Keratinocyte (primary cell): ENCODE data around the gene SMCO4. TPM values are rescaled to one million over a fixed set of nuclear protein-coding genes. Genes with fewer than 3 reads are reported as not detected.

Experiments used
- DNase-seq: peaks from one replicate; pipeline ENCODE4 v3.0.0-alpha.2; 2011; ENCODE audit warnings: low read depth, missing footprints, low spot score
- FAIRE-seq: peaks from 2 replicates; lab custom pipeline; 2011; peaks lifted over from hg19 to GRCh38; lab: Jason Lieb, UNC
- H2AFZ ChIP-seq: 2 replicates; pipeline ENCODE4 v1.6.0; 2012; ENCODE audit warnings: low read length, control low read depth, inconsistent platforms; ENCODE audit not compliant: control insufficient read depth
- H3K27ac ChIP-seq: 2 replicates; pipeline ENCODE4 v1.5.1; 2011; ENCODE audit warnings: low read length; ENCODE audit not compliant: control insufficient read depth, insufficient read depth
- H3K27me3 ChIP-seq: 3 replicates; pipeline ENCODE4 v1.6.0; 2011; ENCODE audit warnings: low read length; ENCODE audit not compliant: control insufficient read depth, insufficient read depth; ENCODE audit errors: extremely low read depth
- H3K36me3 ChIP-seq, 2 experiments: 2 replicates in 1 of 2; 3 replicates in 1 of 2; pipeline ENCODE4 v1.5.1; 2011; ENCODE audit warnings: low read length in 2 of 2, mild to moderate bottlenecking in 1 of 2; ENCODE audit not compliant: control insufficient read depth in 2 of 2, insufficient read depth in 2 of 2; ENCODE audit errors: extremely low read depth in 1 of 2
- H3K4me1 ChIP-seq: 3 replicates; pipeline ENCODE4 v1.5.1; 2011; ENCODE audit warnings: low read length; ENCODE audit not compliant: control insufficient read depth, insufficient read depth; ENCODE audit errors: extremely low read depth
- H3K4me2 ChIP-seq: 3 replicates; pipeline ENCODE4 v1.6.0; 2011; ENCODE audit warnings: low read depth, low read length; ENCODE audit not compliant: control insufficient read depth, insufficient read depth; ENCODE audit errors: extremely low read depth
- H3K4me3 ChIP-seq, 3 experiments: fragments of 200-600 bp in 1 of 3; sonication (generic) in 1 of 3; 2 replicates in 2 of 3; 3 replicates in 1 of 3; pipeline ENCODE4 v1.5.1; 2011 to 2016; ENCODE audit warnings: low read length in 3 of 3, mild to moderate bottlenecking in 3 of 3, control low read depth in 2 of 3, inconsistent platforms in 1 of 3, low read depth in 1 of 3, mixed read lengths in 1 of 3, mixed run types in 1 of 3, moderate library complexity in 1 of 3; ENCODE audit not compliant: control insufficient read depth in 2 of 3, insufficient read depth in 2 of 3; ENCODE audit errors: extremely low read depth in 1 of 3
- H3K79me2 ChIP-seq: 2 replicates; pipeline ENCODE4 v1.6.0; 2012; ENCODE audit warnings: low read length; ENCODE audit not compliant: control insufficient read depth, insufficient read depth
- H3K9ac ChIP-seq: 3 replicates; pipeline ENCODE4 v1.6.0; 2011; ENCODE audit warnings: low read length; ENCODE audit not compliant: control insufficient read depth, insufficient read depth; ENCODE audit errors: extremely low read depth
- H3K9me1 ChIP-seq: 3 replicates; pipeline ENCODE4 v1.6.0; 2011; ENCODE audit warnings: low read length; ENCODE audit not compliant: control insufficient read depth, insufficient read depth; ENCODE audit errors: extremely low read depth
- H3K9me3 ChIP-seq: 2 replicates; pipeline ENCODE4 v1.5.1; 2012; ENCODE audit warnings: low read depth, low read length; ENCODE audit not compliant: control insufficient read depth
- H4K20me1 ChIP-seq: 3 replicates; pipeline ENCODE4 v1.6.0; 2011; ENCODE audit warnings: low read length; ENCODE audit not compliant: control insufficient read depth, insufficient read depth; ENCODE audit errors: extremely low read depth
- CTCF ChIP-seq, 3 experiments: IDR thresholded peaks in 1 of 3; conservative IDR thresholded peaks in 1 of 3; optimal IDR thresholded peaks in 1 of 3; 2 replicates in 2 of 3; 3 replicates in 1 of 3; pipeline versions ENCODE3 to v1.5.1; 2011; ENCODE audit warnings: low read length in 3 of 3, mild to moderate bottlenecking in 3 of 3, moderate library complexity in 2 of 3, control low read depth in 1 of 3, inconsistent platforms in 1 of 3; ENCODE audit not compliant: insufficient read depth in 2 of 3; ENCODE audit errors: extremely low read depth in 1 of 3
- EZH2 ChIP-seq: IDR thresholded peaks from one replicate; pipeline ENCODE4 v1.6.1; 2012; ENCODE audit warnings: inconsistent platforms, mild to moderate bottlenecking, low read length, moderate library complexity
- dilution Hi-C: fragments of 300-500 bp; cut with MboI; formaldehyde crosslinking; loops from one replicate; pipeline ENCODE4 v1.7.0; 2020; ENCODE audit warnings: low sequenced_read_pairs; ENCODE audit not compliant: extremely low pct_ligation_motif_present
- polyA plus RNA-seq, 5 experiments: library from polyadenylated mRNA; depleted of rRNA in 3 of 5; stranded (reverse) in 3 of 5; stranded (forward) in 1 of 5; unstranded in 1 of 5; fragments of >200 nt; gene quantifications; 1 replicate in 1 of 5; 2 replicates in 3 of 5; 3 replicates in 1 of 5; pipeline versions ENCODE4 v1.2.1 to v1.2.3, GENCODE V29; 2011 to 2012; ENCODE audit warnings: missing spikeins in 2 of 5, low read depth in 1 of 5, low replicate concordance in 1 of 5

SMCO4 gene
- polyA plus RNA-seq, 1 donor (not counting 4 experiments of a cell fraction or from before 2014, with no cell fraction given) = 1.5 TPM

GRCh38 chr11:93480756-93481155 is 62.4 kb downstream of the SMCO4 start:
- Histone ChIP-seq H3K9me1 (no peaks in the 10 kb centered on the region), H3K4me3 (no peak overlapping the region), H3K27me3 (no peaks in the 10 kb centered on the region), H3K4me1 (peaks cover 15% of the 10 kb centered on the region), H3K36me3 (no peaks in the 10 kb centered on the region), H2AFZ (no peak overlapping the region), H3K9me3 (no peaks in the 10 kb centered on the region), H4K20me1 (no peaks in the 10 kb centered on the region), H3K79me2 (no peaks in the 10 kb centered on the region), H3K27ac (no peak overlapping the region), H3K9ac (no peak overlapping the region), H3K4me2 (peak overlapping the region; percentile 22)
- dilution Hi-C loops = no loop called here
- FAIRE-seq (no peak), DNase-seq (no peak)
- no peak for TF ChIP-seq CTCF (optimal IDR thresholded peaks at IDR 0.05 in 1 of 3, IDR thresholded peaks at IDR 0.05 in 1 of 3, conservative IDR thresholded peaks at IDR 0.05 in 1 of 3; ENCODE audit: extremely low read depth in 1 of 3, insufficient read depth in 2 of 3, low read length in 3 of 3)
- no peak for TF ChIP-seq EZH2

- Histone ChIP-seq H2AFZ (no peak overlapping the region), H3K27me3 (no peaks in the 10 kb centered on the region), H3K9me1 (no peaks in the 10 kb centered on the region), H3K9me3 (no peaks in the 10 kb centered on the region), H3K4me3 (no peak overlapping the region), H3K36me3 (no peaks in the 10 kb centered on the region), H3K4me2 (no peak overlapping the region), H3K79me2 (no peaks in the 10 kb centered on the region), H3K27ac (no peak overlapping the region), H3K9ac (no peak overlapping the region), H3K4me1 (peaks cover 15% of the 10 kb centered on the region), H4K20me1 (no peaks in the 10 kb centered on the region)
- FAIRE-seq = no peak
- no peak for DNase-seq
- dilution Hi-C loops = no loop called here
- TF ChIP-seq CTCF (optimal IDR thresholded peaks at IDR 0.05 in 1 of 3, IDR thresholded peaks at IDR 0.05 in 1 of 3, conservative IDR thresholded peaks at IDR 0.05 in 1 of 3; ENCODE audit: extremely low read depth in 1 of 3, insufficient read depth in 2 of 3, low read length in 3 of 3) (no peak), EZH2 (no peak)
Measured at GRCh38 chr11:93480256-93480655, 62.9 kb downstream of the SMCO4 start.
